ENCODE results near the gene SYCP2L. TPM values are rescaled to one million over a fixed set of nuclear protein-coding genes. Genes with fewer than 3 reads are reported as not detected.

The SYCP2L gene
- under 1 TPM in 2 of 3 donors, not detected in 1; 0.12 to 0.57 TPM for total RNA-seq
- long read RNA-seq, donor 1, result 0 reads
- long read RNA-seq, donor 2, result 0 reads

GRCh38 chr6:10886691-10887502 lies at the start of gene SYCP2L:
Gene SYCP2L, plus strand, starts transcription at chr6:10887052. Its CDS starts 75 bp downstream, at chr6:10887127.
- peak; percentile 36 for ATAC-seq
- peak in 1 of 3 donors; percentile 5 for DNase-seq

DNA sequence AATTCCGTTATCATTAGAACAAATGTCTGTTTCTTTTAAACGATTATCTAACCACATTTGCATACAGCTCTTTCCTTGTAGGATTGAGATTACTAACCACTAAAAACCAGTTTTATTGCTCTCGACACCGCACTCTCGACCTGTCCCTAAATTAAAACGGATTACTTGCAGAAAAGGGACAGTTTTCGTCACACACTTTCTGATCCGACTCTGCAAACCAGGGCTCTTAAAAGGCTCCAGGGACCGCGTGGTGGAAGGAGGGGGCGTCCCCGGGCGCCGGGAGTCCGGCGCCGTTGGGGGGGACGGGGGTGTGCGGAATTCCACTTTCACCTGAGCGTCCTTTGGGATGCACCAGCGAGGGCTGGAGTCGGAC lies 49.2 kb upstream of the SYCP2L start:
- DNase-seq (no peak), ATAC-seq (no peak)
- Histone ChIP-seq H3K4me1 (ENCODE audit: low read depth) (peaks cover 16% of the 10 kb centered on the region), H3K36me3 (ENCODE audit: low read depth) (no peaks in the 10 kb centered on the region), H3K9me3 (no peaks in the 10 kb centered on the region), H3K4me3 (no peak overlapping the region)
- TF ChIP-seq CTCF (IDR thresholded peaks at IDR 0.05), result no peak
- intact Hi-C loops (cut with DNase I, micrococcal nuclease), result no loop called here

More at GRCh38 chr6:10886691-10887502, at the start of gene SYCP2L:
- Histone ChIP-seq H3K4me1 (ENCODE audit: low read depth) (peaks cover 4% of the 10 kb centered on the region), H3K36me3 (ENCODE audit: low read depth) (no peaks in the 10 kb centered on the region), H3K4me3 (no peak within 1 kb of the TSS), H3K9me3 (no peaks in the 10 kb centered on the region)
- TF ChIP-seq CTCF (IDR thresholded peaks at IDR 0.05), result no peak
- intact Hi-C loops (cut with DNase I, micrococcal nuclease), result no loop called here

GRCh38 chr6:10837995-10838793 lies 48.7 kb upstream of the SYCP2L start, which contains the start of gene MAK:
Gene MAK, minus strand, starts transcription at chr6:10838539. Its CDS starts 7,891 bp downstream, at chr6:10830648.
- no peaks in the 10 kb centered on the region for H3K9me3 ChIP-seq
- intact Hi-C loops (cut with DNase I, micrococcal nuclease), result no loop called here
- no peaks in the 10 kb centered on the region for H3K36me3 ChIP-seq (ENCODE audit: low read depth)

GRCh38 chr6:10838794-10839333 lies 48.0 kb upstream of the SYCP2L start:
- ATAC-seq (peak; percentile 44), DNase-seq (no peak)
- intact Hi-C loops (cut with DNase I, micrococcal nuclease), result no loop called here
- Histone ChIP-seq H3K36me3 (ENCODE audit: low read depth) (no peaks in the 10 kb centered on the region), H3K9me3 (no peaks in the 10 kb centered on the region), H3K4me1 (ENCODE audit: low read depth) (peaks cover 16% of the 10 kb centered on the region), H3K4me3 (no peak overlapping the region)
- no peak for TF ChIP-seq CTCF (IDR thresholded peaks at IDR 0.05)

More at GRCh38 chr6:10837995-10838793, 48.7 kb upstream of the SYCP2L start, which contains the start of gene MAK:
- no peak for TF ChIP-seq CTCF (IDR thresholded peaks at IDR 0.05)
- peaks cover 16% of the 10 kb centered on the region for H3K4me1 ChIP-seq (ENCODE audit: low read depth)
- no peak within 1 kb of the TSS for H3K4me3 ChIP-seq
- ATAC-seq, result peak; percentile 99
- peak; percentile 89 to 92 (median 90) for DNase-seq

GRCh38 chr6:10843554-10843953 lies 43.3 kb upstream of the SYCP2L start:
- no peak overlapping the region for H3K4me3 ChIP-seq
- ATAC-seq (no peak), DNase-seq (no peak)
- H3K9me3 ChIP-seq, result no peaks in the 10 kb centered on the region
- TF ChIP-seq CTCF (IDR thresholded peaks at IDR 0.05), result no peak
- H3K36me3 ChIP-seq (ENCODE audit: low read depth), result no peaks in the 10 kb centered on the region
- intact Hi-C loops (cut with DNase I, micrococcal nuclease), result no loop called here
- peaks cover 4% of the 10 kb centered on the region for H3K4me1 ChIP-seq (ENCODE audit: low read depth)
